SK-N-MC (cell line): ENCODE results near the gene MAGI2.

Experiments used
- DNase-seq: peaks from one replicate; pipeline ENCODE4 v3.0.0-alpha.2; 2011; ENCODE audit warnings: low read depth, low spot score
- H3K27ac ChIP-seq: fragments of 200-600 bp; sonication (generic); 2 replicates; pipeline ENCODE4 v1.5.1; 2016; ENCODE audit warnings: mixed run types
- H3K36me3 ChIP-seq: fragments of 200-600 bp; sonication (generic); 2 replicates; pipeline ENCODE4 v1.6.1; 2017; ENCODE audit warnings: antibody characterized with exemption, low read length, mixed read lengths; ENCODE audit not compliant: insufficient read depth
- H3K4me3 ChIP-seq: fragments of 200-600 bp; sonication (generic); 2 replicates; pipeline ENCODE4 v1.5.1; 2016
- H3K9ac ChIP-seq: fragments of 200-600 bp; sonication (generic); 2 replicates; pipeline ENCODE4 v1.8.0; 2017; ENCODE audit warnings: mixed run types, mixed read lengths; ENCODE audit not compliant: insufficient read length
- H3K9me3 ChIP-seq: fragments of 200-600 bp; sonication (generic); 2 replicates; pipeline ENCODE4 v1.6.1; 2017; ENCODE audit warnings: low read depth, mild to moderate bottlenecking, antibody characterized with exemption, low read length, moderate library complexity, mixed read lengths
- EZH2 ChIP-seq: fragments of 200-600 bp; sonication (generic); IDR thresholded peaks from one replicate; pipeline ENCODE4 v1.6.1; 2017; ENCODE audit warnings: antibody characterized with exemption
- FOXP2 ChIP-seq: optimal IDR thresholded peaks from 2 replicates; pipeline ENCODE3; 2011; ENCODE audit warnings: mild to moderate bottlenecking, moderate library complexity; ENCODE audit not compliant: insufficient read depth; ENCODE audit errors: extremely low read length, control extremely low read depth
- POLR2AphosphoS5 ChIP-seq: IDR thresholded peaks from 2 replicates; pipeline ENCODE4 v1.6.1; 2012; ENCODE audit warnings: mild to moderate bottlenecking, low read depth, low read length, borderline replicate concordance

Gene MAGI2

DNA sequence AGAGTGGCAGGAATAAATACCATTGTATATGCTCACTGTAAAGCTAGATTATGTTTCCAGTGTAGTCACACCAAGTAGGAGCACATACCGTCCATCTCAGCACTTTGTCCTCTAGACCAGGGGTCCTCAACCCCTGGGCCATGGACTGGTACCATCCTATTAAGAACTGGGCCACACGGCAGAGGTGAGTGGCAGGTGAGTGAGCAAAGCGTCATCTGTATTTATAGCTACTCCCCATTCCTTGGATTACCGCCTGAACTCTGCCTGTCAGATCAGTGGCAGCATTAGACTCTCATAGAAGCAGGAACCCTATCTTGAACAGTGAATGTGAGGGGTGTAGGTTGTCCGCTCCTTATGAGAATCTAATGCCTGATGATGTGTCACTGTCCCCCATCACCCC lies 735.3 kb downstream of the MAGI2 start:
- Histone ChIP-seq H3K9ac (no peak overlapping the region), H3K27ac (no peak overlapping the region), H3K36me3 (no peaks in the 10 kb centered on the region), H3K9me3 (no peaks in the 10 kb centered on the region), H3K4me3 (no peak overlapping the region)
- no peak for TF ChIP-seq FOXP2
- no peak for TF ChIP-seq EZH2
- TF ChIP-seq POLR2AphosphoS5: no peak
- no peak for DNase-seq

DNA sequence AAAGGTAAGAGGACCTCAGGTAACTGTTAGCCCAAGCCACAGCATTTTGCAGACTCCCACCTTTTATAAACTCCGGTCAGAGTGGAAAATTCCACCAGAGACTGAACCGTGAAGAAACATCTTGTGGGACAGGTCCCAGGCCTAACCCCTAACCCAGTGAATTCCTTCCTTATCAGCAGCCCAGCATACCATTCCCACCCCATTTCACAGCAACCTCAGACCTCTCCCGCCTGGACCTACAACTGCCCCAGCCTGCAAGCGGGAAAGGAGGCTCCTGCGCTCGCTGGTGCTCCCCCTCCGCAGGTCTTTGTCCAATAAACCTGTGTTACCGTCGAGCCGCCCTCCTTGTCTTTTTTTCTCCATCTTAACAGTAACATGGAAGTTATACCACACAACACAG lies 736.6 kb downstream of the MAGI2 start:
- Histone ChIP-seq H3K9me3 (no peaks in the 10 kb centered on the region), H3K4me3 (no peak overlapping the region), H3K9ac (no peak overlapping the region), H3K27ac (no peak overlapping the region), H3K36me3 (no peaks in the 10 kb centered on the region)
- no peak for TF ChIP-seq POLR2AphosphoS5
- no peak for TF ChIP-seq EZH2
- TF ChIP-seq FOXP2: no peak
- no peak for DNase-seq

DNA sequence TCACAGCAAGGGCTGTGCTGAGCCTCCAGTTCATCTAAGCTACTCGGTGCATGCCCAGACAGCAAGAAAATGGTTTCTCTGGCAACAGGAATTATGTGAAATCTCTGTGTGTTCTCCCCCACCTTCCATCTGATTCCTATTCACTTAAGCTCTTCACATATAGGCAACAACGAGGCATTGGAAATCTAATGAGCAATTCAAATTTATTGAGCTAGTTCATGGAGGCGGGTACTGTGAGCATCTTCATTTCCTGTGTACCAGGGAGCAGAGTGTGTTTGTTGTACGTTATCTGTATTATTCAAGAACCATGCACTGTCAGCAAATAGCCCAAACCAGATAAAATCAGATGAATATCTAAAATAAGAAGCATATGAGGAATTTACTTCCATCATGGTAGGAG lies 739.1 kb downstream of the MAGI2 start:
- Histone ChIP-seq H3K9ac (no peak overlapping the region), H3K27ac (no peak overlapping the region), H3K36me3 (no peaks in the 10 kb centered on the region), H3K4me3 (no peak overlapping the region), H3K9me3 (no peaks in the 10 kb centered on the region)
- TF ChIP-seq POLR2AphosphoS5 (no peak), FOXP2 (no peak), EZH2 (no peak)
- DNase-seq: no peak

DNA sequence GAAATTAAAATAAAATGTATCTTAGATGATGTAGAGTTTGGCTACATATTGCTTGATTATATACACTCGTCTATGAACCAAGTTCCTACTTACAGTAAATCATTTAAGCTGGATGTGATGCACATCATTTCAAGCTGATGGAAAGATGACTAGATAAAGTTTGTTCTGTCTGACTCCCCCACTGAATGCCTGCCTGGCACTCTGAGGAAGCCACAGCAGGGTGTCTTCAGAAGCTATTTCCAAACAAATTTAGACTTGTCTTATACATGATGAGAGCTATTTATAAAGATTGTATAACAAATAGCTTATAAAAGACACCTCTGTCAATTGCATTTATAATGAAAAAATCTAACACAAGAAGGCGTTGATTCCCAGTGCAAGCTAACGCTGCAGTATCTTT lies 741.4 kb downstream of the MAGI2 start:
- Histone ChIP-seq H3K4me3 (no peak overlapping the region), H3K9ac (no peak overlapping the region), H3K9me3 (no peaks in the 10 kb centered on the region), H3K36me3 (no peaks in the 10 kb centered on the region), H3K27ac (no peak overlapping the region)
- DNase-seq: no peak
- TF ChIP-seq POLR2AphosphoS5: no peak
- TF ChIP-seq FOXP2: no peak
- no peak for TF ChIP-seq EZH2

DNA sequence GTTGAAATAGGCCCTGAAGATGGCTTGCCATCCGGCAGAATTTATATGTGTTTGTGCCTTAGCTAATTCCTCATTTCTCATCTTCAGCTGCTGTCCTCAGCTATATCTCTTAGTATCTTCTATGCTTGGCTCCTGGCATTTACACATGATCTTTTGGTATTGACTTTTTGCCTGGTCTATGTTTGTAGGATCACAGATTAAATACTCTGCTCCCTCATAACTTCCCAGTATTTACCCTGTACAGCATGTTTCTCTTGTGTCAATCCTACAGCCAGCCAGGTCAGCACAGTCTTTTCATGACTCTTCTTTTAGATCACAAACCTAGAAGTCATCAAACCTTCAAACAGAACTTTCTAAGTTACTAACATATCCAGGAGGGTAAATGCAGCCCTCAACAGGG lies 743.8 kb downstream of the MAGI2 start:
- Histone ChIP-seq H3K27ac (no peak overlapping the region), H3K4me3 (no peak overlapping the region), H3K9me3 (no peaks in the 10 kb centered on the region), H3K9ac (no peak overlapping the region), H3K36me3 (no peaks in the 10 kb centered on the region)
- no peak for DNase-seq
- no peak for TF ChIP-seq EZH2
- no peak for TF ChIP-seq POLR2AphosphoS5
- TF ChIP-seq FOXP2: no peak

DNA sequence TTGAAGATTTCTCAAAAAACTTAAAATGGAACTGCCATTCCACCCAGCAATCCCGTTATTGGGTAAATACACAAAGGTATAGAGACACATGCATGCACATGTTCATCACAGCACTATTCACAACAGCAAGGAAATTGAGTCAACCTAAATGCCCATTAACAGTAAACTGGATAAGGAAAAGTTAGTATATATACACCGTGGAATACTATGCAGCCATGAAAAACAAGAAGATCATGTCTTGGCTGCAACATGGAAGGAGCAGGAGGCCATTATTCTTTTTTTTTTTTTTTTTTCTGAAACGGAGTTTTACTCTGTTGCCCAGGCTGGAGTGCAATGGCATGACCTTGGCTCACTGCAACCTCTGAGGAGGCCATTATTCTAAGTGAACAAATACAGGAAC lies 749.0 kb downstream of the MAGI2 start:
- Histone ChIP-seq H3K9me3 (no peaks in the 10 kb centered on the region), H3K9ac (no peak overlapping the region), H3K4me3 (no peak overlapping the region), H3K27ac (no peak overlapping the region), H3K36me3 (no peaks in the 10 kb centered on the region)
- TF ChIP-seq POLR2AphosphoS5 (no peak), FOXP2 (no peak), EZH2 (no peak)
- DNase-seq: no peak

DNA sequence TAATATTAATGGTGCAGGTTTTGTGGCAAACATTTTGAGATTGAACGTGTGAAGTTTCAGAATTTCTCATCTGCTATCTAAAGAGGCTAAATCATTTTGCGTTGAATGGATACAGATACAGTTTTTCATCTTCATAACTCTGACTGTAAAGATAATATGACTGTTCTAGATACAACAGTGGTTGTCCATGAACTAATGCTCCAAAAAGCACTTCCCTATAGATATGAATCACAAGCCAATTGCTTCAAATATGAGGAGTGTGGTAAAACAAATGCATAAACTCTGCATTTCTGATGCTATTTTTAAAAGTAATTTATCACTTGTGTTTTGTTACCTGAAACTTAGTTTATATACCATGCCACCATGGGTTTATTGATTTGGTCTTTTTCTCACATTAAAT lies 750.1 kb downstream of the MAGI2 start:
- Histone ChIP-seq H3K9me3 (no peaks in the 10 kb centered on the region), H3K9ac (no peak overlapping the region), H3K27ac (no peak overlapping the region), H3K36me3 (no peaks in the 10 kb centered on the region), H3K4me3 (no peak overlapping the region)
- no peak for DNase-seq
- TF ChIP-seq EZH2 (no peak), POLR2AphosphoS5 (no peak), FOXP2 (no peak)

DNA sequence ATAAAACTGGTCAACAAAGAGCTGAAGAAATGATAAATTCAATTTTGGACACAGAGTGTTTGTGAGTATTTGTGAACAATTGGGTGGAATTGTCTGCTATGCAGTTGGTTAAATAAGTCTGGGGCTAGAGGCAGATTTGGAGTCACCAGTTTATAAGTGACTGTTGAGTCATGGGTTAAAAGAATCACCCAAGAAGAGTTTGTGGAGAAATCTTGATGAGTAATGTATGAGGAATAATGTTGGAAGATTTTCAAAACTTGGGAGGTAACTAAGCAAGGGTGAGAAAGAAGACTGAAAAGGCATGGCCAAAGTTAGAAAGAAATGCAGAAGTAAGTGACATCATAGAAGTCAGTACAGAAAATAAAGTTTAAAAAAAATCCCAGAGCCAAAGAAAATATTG lies 750.7 kb downstream of the MAGI2 start:
- TF ChIP-seq EZH2: no peak
- no peak for TF ChIP-seq FOXP2
- no peak for TF ChIP-seq POLR2AphosphoS5
- no peaks in the 10 kb centered on the region for H3K36me3 ChIP-seq
- no peak overlapping the region for H3K9ac ChIP-seq
- H3K9me3 ChIP-seq: no peaks in the 10 kb centered on the region
- H3K4me3 ChIP-seq: no peak overlapping the region
- DNase-seq: no peak
- H3K27ac ChIP-seq: no peak overlapping the region

DNA sequence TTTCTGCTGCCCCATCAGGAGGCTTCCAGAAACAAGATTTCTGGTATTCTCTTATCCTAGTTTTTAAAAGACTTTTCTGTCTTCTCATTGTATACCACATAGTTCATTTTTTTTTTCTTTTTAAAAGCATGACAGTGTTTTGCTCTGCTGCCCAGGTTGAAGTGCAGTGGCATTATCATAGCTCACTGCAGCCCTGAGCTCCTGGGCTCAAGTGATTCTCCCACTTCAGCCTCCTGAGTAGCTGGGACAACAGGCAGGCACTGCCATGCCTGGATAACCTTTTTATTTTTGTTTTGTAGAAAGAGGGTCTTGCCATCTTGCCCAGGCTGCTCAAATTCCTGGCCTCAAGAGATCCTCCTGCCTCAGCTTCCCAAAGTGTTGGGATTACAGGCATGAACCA lies 757.6 kb downstream of the MAGI2 start:
- TF ChIP-seq FOXP2: no peak
- no peak for TF ChIP-seq POLR2AphosphoS5
- no peak for TF ChIP-seq EZH2
- no peak overlapping the region for H3K27ac ChIP-seq
- DNase-seq: no peak
- no peak overlapping the region for H3K9ac ChIP-seq
- no peaks in the 10 kb centered on the region for H3K9me3 ChIP-seq
- H3K4me3 ChIP-seq: no peak overlapping the region
- no peaks in the 10 kb centered on the region for H3K36me3 ChIP-seq
